HuH-7.5 (cell line): ENCODE results near the gene LGSN.
A peak's percentile ranks its signal among the peaks of the same experiment; 100 is the strongest.
"Not testable (repeated sequence)": the region's sequence is repeated elsewhere in the genome, so short reads cannot be mapped to it uniquely, and the experiment has no call there.

Source experiments
- DNase-seq: peaks from one replicate; pipeline ENCODE4 v3.0.0; 2011; ENCODE audit warnings: low spot score

Gene LGSN

DNA sequence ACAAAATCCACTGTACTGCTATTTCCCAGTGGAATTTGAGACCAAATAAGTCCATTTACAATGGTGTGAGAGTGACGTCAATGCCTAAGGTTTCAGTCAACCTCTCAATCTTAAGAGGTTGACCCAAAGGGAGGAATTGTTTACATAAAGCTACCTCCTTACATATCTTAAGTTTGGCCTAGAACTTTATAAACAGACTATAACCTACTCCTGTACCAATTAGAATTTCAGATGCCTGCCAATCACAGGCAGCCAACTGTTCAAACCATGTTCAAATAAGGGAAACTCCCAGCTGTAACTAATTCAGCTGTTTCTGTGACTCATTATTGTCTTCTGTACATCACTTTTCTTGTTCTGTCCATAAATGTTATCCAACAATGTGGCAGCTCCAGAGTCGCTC is 14.5 kb downstream of the LGSN start:
- no peak for DNase-seq

DNA sequence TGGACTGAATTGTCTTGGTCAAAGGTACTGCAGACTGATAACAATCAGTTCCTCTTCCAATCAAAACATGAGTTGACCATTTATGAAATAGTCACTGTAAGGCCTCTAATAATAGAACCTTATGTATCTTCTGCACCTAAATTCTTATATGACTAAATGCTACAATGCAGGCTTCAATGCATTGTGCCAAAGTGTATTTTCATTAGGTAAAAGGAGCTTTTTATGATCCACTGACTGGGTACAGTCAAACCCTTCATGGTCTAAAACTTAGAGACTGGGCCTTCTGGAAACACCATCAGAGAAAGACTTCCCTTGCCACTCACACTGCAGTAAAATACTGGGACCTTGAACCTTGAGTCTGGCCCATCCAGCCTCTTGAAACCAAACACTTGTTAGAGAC is 16.3 kb downstream of the LGSN start:
- no peak for DNase-seq

DNA sequence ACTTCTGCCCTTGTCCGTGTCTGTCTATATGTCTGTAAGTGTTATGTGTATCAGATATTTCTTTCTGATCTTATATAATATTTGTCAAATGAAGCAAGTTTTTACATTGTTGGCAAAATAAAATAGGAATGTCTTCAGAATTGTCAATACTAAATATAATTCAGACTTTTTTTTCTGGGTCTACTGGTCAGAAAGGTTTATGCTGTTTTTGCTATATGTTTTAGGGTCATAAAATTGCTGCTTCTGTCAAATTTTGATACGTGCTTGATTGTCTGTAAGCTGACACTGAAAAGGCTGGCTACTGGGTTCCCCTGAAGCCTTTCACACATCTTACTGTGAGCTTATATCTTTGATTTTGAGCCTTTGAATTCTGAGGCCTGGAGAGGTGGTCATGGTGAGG is 20.1 kb downstream of the LGSN start:
- DNase-seq = no peak

DNA sequence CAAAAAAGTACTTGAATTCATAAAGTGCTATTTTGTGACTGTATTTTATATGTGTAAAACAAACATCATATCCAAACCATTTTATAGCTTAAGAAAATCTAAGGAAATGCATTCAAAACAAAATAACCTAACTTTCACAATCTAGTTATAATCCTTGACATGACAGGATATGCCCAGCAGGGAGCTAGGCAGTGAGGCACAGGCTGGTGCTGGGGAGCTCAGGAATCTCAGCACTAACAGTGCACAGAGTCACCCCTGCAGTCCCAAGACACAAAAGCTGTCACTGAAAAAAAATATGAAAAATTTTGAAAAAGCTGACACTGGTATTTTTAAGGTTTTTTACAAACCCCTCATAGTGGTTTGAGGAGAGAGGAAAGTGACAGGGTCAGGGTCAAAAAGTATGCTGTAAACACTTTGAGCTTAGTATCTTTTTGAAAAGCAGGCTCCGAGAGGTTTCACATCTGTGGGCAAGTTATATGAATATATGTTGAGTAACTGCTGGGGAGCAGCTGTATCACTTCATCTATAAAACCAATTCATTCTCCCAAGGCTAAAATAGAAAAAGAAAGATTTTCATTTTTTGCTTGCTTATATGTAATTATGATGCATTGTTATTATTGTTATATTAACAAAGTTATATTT is 24.1 kb downstream of the LGSN start:
- no peak for DNase-seq

DNA sequence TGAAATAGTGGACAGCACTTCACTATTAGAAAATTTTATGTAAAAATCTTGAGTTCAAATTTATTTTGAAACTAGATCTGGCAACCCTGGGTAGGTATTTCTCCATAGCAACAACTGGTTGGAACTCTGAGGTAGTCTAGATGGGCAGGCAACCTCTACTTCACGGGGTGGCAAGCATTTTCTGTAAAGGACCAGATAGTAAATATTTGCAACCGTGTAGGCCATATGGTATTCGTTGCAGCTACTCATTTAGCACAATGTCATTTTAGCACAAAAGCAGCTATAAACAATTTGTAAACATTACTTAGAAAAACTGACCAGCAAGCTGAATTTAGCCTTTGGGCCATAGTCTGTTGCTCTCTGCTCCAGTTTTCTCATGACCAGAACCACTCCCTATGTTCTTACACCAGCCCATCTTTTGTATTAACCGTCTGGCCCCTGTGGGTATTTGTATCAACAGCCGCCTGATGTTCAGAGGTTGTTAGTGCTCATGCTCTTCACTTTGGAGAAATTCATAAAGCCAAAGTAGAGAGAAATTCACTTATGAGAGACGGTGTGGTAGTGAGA is 29.2 kb downstream of the LGSN start:
- no peak for DNase-seq

DNA sequence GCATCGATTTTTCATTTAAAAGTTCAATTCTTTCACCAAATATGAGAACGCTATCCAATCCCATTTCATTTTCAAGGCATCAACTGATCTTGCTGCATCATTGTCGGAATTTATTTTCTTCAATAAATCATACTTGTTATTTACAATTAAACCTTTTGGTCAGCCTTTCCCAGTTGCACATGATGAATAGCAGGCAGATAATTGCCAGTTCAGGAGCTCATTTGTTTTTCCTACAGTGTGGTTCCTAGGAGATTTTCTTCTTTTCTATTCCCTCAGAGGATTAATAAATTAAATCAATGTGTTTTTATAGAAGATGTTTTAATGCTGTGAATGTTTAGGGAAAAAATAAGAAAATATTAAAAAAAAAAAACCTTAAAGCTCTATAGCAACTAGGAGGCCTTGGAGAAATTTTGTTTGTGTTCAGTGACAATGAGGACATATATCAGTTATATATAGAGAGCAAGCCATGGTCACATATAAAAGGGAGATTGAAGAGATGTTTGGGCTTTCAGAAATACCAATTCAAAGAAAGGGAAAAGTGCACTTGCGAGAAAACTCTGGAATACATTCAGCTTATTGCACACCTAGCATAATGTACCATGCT is 30.4 kb downstream of the LGSN start:
- no peak for DNase-seq

DNA sequence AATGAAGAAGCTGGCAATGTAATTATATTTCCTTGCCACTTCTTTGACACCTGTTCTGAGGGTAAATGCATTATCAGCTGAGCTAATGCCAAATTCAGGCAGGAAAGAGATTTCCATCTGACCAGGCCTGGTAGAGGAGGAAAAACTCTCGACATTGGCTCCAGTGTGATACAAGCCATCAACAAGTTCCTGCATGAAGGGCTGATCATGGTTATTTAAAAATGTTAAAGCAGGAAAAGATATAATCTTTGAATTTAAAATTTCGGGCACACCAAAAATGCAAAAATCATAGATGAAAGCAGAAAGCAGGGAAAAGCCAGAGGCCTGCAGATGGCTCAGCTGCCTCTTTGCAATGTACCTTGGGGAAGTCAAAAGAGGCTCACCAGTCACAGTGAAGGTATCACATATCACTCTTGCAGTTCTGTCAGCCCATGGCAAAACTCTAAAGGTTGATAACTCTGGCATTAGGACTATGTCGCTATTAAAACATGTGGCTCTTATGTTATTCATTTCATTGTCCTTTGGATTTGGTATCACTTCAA is 39.1 kb downstream of the LGSN start:
- DNase-seq = no peak

DNA sequence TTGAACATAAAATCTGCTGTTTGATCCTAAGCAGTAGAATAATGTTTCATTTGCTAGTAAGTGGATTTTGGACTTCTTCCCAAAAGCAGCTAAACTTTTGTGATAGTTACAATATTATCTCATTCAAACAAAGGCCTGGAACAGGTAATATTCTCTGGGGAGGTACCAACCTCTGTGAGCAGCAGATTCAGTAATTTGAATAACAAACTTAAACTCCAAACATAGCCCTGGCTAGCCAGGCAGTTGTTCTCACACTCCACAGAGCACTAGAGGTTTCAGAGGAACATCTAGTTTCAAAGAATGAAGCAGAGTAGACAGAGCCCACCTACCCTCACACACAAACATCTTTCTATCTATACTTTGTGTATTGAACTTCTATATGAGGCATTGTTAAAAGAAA is 40.9 kb downstream of the LGSN start:
- DNase-seq = no peak

DNA sequence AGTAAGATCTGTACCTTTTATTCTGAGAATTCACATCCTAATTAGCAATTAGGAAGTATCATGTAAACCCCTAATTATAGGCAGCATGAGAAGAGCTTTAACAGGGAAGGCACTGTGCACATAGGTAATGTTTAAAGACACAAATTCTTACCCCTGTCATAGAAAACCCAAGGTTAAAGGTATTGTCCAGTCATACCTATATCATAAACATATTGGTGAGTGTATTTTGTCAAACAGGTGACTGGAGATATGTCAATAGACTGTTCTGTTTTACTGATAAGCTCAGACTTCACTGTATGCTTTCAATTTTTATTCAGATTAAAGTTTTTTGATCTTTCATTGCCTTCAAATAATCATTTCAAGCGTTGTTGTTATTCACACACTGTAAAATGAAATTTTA is 43.8 kb downstream of the LGSN start:
- DNase-seq = no peak

GRCh38 chr6:63274795-63275430 is 44.9 kb downstream of the LGSN start:
- not testable (repeated sequence) for DNase-seq

- peak; percentile 19 for DNase-seq
Measured at GRCh38 chr6:63272397-63272796, 47.4 kb downstream of the LGSN start.

- no peak for DNase-seq
Measured at GRCh38 chr6:63269470-63269869, 50.3 kb downstream of the LGSN start.

DNA sequence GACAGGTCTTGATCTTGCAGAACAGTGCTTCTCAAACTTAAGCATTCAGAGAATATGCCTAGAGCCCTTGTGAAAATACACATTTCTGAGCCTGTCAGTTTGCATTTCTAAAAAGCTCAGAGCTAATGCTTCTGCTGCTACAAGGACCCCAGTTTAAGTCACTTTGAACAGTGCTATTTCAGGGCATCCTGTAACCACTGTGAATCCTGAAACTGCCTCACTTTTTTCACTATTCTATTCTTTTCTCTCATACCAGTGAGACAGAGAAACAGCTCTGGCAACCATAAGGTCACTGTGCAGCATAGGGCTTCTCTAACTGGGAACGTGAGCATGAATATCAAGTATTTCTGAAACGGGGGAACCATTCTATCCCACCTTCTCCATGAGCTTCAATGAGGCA is 51.2 kb downstream of the LGSN start:
- no peak for DNase-seq

GRCh38 chr6:63267828-63268227 is 52.0 kb downstream of the LGSN start:
- no peak for DNase-seq

GRCh38 chr6:63267046-63267445 is 52.7 kb downstream of the LGSN start:
- no peak for DNase-seq

- DNase-seq = no peak
Measured at GRCh38 chr6:63263444-63263843, 56.3 kb downstream of the LGSN start.

DNA sequence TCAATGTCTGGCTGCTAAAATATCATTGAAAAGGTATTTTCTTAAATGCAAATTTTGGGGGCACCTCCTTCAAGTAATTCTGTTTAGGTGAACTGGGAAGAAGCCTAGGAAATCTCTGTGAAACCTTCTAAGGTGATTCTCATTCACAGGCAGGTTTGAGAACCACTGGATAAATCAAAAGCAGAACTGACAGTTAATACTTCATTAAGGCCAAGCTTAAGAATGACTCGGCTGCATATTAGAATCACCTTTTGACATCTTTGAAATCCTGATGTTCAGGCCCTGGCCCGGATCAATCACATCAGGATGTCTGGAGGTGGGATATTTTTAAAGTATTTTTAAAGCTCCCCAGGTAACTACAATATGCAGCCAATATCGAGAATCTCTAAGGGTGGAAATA is 58.0 kb downstream of the LGSN start:
- DNase-seq = no peak

DNA sequence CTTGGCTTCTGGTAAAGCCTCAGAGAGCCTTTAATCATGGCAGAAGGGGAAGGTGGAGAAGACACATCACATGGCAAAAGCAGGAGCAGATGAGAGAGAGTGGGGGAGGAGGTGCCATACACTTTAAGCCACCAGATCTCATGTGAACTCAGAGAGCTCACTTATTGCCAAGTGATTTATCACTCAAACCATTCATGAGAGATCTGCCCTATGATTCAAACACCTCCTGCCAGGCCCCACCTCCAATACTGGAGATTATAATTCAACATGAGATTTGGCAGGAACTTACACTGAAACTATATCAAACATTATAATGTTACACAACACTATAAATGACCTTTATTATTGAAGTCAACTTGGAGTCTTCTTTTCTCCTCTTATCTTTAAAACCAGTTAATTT is 60.6 kb downstream of the LGSN start:
- DNase-seq = no peak

DNA sequence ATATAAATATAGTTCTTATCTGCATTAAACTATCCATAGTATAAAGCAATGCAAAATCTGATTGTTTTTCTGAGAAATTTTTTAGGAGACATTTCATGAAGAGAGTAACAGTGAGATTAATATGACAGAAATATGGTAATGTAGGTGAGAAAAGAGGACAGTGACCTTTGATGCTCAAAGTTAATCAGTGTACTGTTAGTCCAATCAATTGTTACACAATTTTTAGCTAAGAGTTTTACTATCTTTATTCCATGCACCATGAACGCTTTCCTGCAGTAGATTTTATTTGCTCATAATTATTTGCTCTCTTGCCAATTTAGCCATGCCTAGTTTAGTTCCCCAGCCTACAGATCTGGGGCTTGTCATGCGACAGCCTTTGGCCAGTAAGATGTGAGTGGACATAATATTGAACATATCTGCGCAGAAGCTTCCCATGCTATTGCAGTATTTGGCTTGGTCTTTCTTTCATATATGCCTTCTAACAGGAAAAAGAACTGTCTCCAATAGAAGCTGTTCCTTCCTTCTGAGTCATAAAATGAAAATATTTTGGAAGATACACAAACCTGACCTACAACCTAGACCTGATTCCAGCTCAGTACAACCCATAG is 69.8 kb downstream of the LGSN start:
- no peak for DNase-seq

- no peak for DNase-seq
Measured at GRCh38 chr6:63246581-63246980, 73.2 kb downstream of the LGSN start.

GRCh38 chr6:63245909-63246308 is 73.9 kb downstream of the LGSN start:
- no peak for DNase-seq

DNA sequence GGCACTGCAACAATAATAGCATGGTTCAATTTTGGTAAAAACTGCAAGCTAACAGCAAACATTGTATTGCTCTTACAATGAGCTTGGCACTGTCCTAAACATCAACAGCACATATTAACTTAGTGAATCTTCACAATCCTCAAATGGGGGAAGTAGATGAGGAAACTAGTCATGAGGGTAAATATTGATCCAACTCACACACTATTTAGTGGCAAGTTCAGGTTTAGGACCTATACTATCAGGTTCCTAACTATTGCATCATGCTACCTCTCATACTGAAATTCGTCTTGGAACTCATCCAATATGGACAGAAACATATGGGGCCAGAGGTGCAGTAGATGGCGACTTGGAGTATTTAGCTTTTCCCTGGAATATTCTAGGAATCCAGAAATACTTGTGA is 74.4 kb downstream of the LGSN start:
- peak; percentile 22 for DNase-seq

DNA sequence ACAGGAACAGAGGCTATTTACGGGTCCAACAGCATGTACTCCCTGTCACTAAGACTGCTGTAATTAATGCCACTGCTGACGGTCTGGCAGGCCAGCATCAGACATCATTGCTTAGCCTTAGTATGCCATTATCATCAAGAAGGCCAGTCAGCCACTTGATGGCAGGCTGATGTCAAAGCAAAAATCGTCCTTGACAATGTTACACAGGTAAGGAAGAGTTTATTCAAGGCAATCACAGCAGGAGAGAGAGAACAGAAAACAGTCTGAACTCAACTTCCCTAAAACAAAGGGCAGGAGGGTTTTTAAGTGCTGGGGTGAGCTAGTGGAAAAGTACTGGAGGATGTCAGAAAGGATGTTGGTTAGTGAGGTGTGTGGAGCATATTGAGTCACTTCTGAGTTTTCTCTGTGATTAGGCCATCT is 83.4 kb downstream of the LGSN start:
- DNase-seq = no peak
